VCaP (cell line): ENCODE results near the gene SMIM5.

Experiments
- H3K27ac ChIP-seq: fragments of 450-650 bp; 2 replicates; pipeline ENCODE4 v1.5.1; 2017
- CTCF ChIP-seq: fragments of 450-650 bp; conservative IDR thresholded peaks from 2 replicates; pipeline ENCODE4 v1.5.1; 2017; ENCODE audit warnings: mild to moderate bottlenecking, moderate library complexity

Gene SMIM5

GRCh38 chr17:75645501-75645888 is 12.3 kb downstream of the SMIM5 start:
- TF ChIP-seq CTCF: no peak
- H3K27ac ChIP-seq: peak overlapping the region; percentile 14; the same call in 1 of the 2 replicates

- TF ChIP-seq CTCF: no peak
- H3K27ac ChIP-seq: peak overlapping the region; percentile 14; the same call in 1 of the 2 replicates
These were observed 12.8 kb downstream of the SMIM5 start for GRCh38 chr17:75645889-75646637.

GRCh38 chr17:75646638-75646992 is 13.4 kb downstream of the SMIM5 start:
- no peak overlapping the region; the same call in 1 of the 2 replicates for H3K27ac ChIP-seq
- no peak for TF ChIP-seq CTCF

GRCh38 chr17:75647061-75647460 is 13.8 kb downstream of the SMIM5 start:
- TF ChIP-seq CTCF: no peak
- H3K27ac ChIP-seq: no peak overlapping the region; the same call in 1 of the 2 replicates

GRCh38 chr17:75647921-75648320 is 14.7 kb downstream of the SMIM5 start:
- TF ChIP-seq CTCF: no peak
- no peak overlapping the region for H3K27ac ChIP-seq

GRCh38 chr17:75649687-75650086 is 16.5 kb downstream of the SMIM5 start:
- no peak for TF ChIP-seq CTCF
- no peak overlapping the region for H3K27ac ChIP-seq

- TF ChIP-seq CTCF: no peak
These were observed 17.6 kb downstream of the SMIM5 start for GRCh38 chr17:75650874-75651273.

More at GRCh38 chr17:75650874-75651273, 17.6 kb downstream of the SMIM5 start:
- H3K27ac ChIP-seq: no peak overlapping the region
